ENCODE results near the gene DOP1B. TPM values are rescaled to one million over a fixed set of nuclear protein-coding genes. Genes with fewer than 3 reads are reported as not detected.

DOP1B gene
- total RNA-seq, 4 donors from 2014 or later = 23.8 to 49.6 (median 34.8) TPM

DNA sequence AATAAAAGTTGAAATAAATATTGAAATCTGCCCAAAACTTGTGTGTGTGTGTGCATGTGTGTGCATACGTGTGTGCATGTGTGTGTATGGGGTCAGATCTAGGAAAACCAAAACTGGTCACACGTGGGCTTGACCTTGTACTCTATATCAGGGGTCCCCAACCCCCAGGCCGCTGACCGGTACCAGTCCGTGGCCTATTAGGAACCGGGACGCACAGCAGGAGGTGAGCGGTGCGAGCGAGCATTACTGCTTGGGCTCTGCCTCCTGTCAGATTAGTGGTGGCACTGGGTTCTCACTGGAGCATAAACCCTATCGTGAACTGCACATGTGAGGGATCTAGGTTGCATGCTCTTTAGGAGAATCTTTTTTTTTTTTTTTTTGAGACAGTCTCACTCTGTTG, 8.7 kb downstream of the DOP1B start:
- no peak for DNase-seq (ENCODE audit: low spot score in 2 of 2)
- no peak for TF ChIP-seq POLR2A (IDR thresholded peaks at IDR 0.05)
- no peak for TF ChIP-seq POLR2AphosphoS5 (IDR thresholded peaks at IDR 0.05)
- TF ChIP-seq EP300 (IDR thresholded peaks at IDR 0.05) = no peak
- TF ChIP-seq, protein P1, sequence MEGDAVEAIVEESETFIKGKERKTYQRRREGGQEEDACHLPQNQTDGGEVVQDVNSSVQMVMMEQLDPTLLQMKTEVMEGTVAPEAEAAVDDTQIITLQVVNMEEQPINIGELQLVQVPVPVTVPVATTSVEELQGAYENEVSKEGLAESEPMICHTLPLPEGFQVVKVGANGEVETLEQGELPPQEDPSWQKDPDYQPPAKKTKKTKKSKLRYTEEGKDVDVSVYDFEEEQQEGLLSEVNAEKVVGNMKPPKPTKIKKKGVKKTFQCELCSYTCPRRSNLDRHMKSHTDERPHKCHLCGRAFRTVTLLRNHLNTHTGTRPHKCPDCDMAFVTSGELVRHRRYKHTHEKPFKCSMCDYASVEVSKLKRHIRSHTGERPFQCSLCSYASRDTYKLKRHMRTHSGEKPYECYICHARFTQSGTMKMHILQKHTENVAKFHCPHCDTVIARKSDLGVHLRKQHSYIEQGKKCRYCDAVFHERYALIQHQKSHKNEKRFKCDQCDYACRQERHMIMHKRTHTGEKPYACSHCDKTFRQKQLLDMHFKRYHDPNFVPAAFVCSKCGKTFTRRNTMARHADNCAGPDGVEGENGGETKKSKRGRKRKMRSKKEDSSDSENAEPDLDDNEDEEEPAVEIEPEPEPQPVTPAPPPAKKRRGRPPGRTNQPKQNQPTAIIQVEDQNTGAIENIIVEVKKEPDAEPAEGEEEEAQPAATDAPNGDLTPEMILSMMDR (IDR thresholded peaks at IDR 0.05) = no peak
- no peak overlapping the region for H3K4me3 ChIP-seq
- H3K4me1 ChIP-seq = peaks cover 4% of the 10 kb centered on the region
- no peaks in the 10 kb centered on the region for H3K9me3 ChIP-seq
- H3K27me3 ChIP-seq = no peaks in the 10 kb centered on the region
- H3K36me3 ChIP-seq = peaks cover 31% of the 10 kb centered on the region
- H3K27ac ChIP-seq = no peak overlapping the region
- WGBS = 96% methylated on average over 11 of the region's 11 CpGs

DNA sequence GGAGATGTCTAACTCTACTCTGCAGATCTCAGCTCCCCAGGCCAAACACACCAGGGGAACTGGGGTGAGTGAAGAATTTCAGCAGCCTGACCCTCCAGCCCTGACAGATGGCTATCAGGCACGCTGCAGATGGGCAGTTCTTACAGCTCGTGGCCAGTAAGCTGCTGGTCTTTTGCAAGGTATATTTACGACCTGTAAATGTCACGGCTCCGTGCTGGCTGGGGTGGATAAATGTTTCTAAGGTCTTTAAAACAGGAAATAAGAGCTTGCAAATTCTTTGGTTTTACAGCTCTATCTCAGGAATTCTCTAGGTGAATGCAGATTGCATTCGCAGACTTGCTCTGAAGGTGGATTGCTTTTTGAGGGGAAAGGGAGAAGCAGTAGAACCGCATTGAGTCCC, 10.1 kb downstream of the DOP1B start:
- Histone ChIP-seq H3K36me3 (peaks cover 34% of the 10 kb centered on the region), H3K4me1 (peaks cover 11% of the 10 kb centered on the region), H3K27ac (no peak overlapping the region), H3K27me3 (no peaks in the 10 kb centered on the region), H3K4me3 (no peak overlapping the region), H3K9me3 (no peaks in the 10 kb centered on the region)
- 93% methylated on average over 7 of the region's 7 CpGs for WGBS
- TF ChIP-seq EP300 (IDR thresholded peaks at IDR 0.05) (no peak), POLR2A (IDR thresholded peaks at IDR 0.05) (no peak), POLR2AphosphoS5 (IDR thresholded peaks at IDR 0.05) (no peak)
- TF ChIP-seq, protein P1 (IDR thresholded peaks at IDR 0.05) = no peak
- DNase-seq (ENCODE audit: low spot score in 2 of 2) = no peak

DNA sequence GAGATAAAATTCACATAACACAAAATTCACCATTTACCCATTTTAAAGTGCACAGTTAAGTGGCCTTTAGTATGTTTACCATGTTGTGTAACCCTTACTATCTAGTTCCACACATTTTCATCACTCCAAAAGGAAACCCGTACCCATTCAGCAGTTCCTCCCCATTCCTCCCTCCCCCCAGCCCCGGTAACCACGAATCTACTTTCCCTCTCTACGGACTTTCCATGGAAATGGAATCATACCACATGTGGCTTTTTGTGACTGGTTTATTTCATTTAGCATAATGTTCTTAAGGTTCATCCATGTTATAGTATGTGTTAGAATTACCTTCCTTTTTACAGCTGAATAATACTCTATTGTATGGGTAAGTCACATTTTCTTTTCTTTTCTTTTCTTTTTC, 10.9 kb downstream of the DOP1B start:
- no peak overlapping the region for H3K4me3 ChIP-seq
- no peaks in the 10 kb centered on the region for H3K9me3 ChIP-seq
- 96% methylated on average over 4 of the region's 4 CpGs for WGBS
- no peaks in the 10 kb centered on the region for H3K27me3 ChIP-seq
- no peak for TF ChIP-seq POLR2A (IDR thresholded peaks at IDR 0.05)
- TF ChIP-seq EP300 (IDR thresholded peaks at IDR 0.05) = no peak
- no peak for TF ChIP-seq POLR2AphosphoS5 (IDR thresholded peaks at IDR 0.05)
- TF ChIP-seq, protein P1 (IDR thresholded peaks at IDR 0.05) = no peak
- no peak for DNase-seq (ENCODE audit: low spot score in 2 of 2)
- no peak overlapping the region for H3K27ac ChIP-seq
- H3K4me1 ChIP-seq = peaks cover 12% of the 10 kb centered on the region
- peaks cover 34% of the 10 kb centered on the region for H3K36me3 ChIP-seq

DNA sequence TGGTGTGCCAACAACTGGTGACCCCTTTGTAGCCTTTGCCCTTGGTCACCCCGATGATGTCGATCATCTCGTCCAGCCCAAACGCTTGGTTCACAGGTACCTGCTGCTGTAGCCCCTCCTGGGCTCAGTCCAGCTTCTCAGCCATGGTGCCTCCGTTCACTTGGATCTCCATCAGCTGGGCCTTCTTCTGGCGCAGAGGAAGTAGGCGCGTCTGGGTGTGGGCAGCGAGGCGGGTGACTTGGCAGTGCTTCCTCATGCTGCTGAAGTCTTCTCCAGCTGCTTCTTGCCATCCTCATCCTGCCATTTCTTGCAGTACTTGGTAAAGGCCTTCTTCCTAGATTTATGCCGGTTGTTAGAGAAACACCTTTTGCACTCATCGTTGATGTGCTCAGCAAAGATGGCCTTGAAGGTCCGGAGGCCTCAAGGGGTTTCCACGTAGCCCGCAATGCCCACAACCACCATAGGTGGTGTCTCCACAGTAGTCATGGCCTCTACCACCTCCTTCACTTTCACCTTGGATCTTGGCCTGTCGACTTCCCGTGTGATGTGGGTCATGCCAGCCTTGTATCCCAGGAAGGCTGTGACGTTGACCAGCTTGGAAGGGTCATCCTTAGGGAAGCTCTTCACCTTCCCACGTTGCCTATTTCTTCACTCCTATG, 13.0 kb downstream of the DOP1B start:
- H3K9me3 ChIP-seq = no peaks in the 10 kb centered on the region
- WGBS = 94% methylated on average over 12 of the region's 19 CpGs
- DNase-seq (ENCODE audit: low spot score in 2 of 2) = no peak
- H3K36me3 ChIP-seq = peaks cover 34% of the 10 kb centered on the region
- no peaks in the 10 kb centered on the region for H3K27me3 ChIP-seq
- H3K27ac ChIP-seq = no peak overlapping the region
- peaks cover 8% of the 10 kb centered on the region for H3K4me1 ChIP-seq
- H3K4me3 ChIP-seq = no peak overlapping the region
- TF ChIP-seq, protein P1 (IDR thresholded peaks at IDR 0.05) = no peak
- TF ChIP-seq POLR2AphosphoS5 (IDR thresholded peaks at IDR 0.05) (no peak), POLR2A (IDR thresholded peaks at IDR 0.05) (no peak), EP300 (IDR thresholded peaks at IDR 0.05) (no peak)

DNA sequence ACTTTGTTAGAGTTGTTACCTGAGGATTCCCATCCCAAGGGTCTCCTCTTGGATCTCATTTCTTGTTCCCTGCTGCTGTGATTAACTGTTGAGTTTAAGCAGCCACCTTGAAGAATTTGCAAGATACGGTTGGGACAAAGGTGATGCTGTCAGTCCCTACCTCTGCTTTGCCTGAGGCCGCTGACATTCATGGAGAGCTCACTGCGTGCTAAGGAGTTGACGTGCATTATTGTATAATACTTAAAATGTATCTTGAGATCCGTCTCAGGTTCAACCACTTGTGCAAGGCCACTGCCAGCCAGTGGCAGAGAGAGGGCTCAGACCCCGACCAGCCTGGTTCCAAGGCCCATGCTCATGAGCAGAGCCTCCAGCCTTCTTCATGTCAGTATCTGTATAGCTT, 14.2 kb downstream of the DOP1B start:
- Histone ChIP-seq H3K27me3 (no peaks in the 10 kb centered on the region), H3K9me3 (no peaks in the 10 kb centered on the region), H3K4me3 (no peak overlapping the region), H3K36me3 (peaks cover 33% of the 10 kb centered on the region), H3K4me1 (peaks cover 8% of the 10 kb centered on the region), H3K27ac (no peak overlapping the region)
- WGBS = 93% methylated on average over 6 of the region's 6 CpGs
- no peak for TF ChIP-seq EP300 (IDR thresholded peaks at IDR 0.05)
- no peak for TF ChIP-seq POLR2A (IDR thresholded peaks at IDR 0.05)
- TF ChIP-seq, protein P1 (IDR thresholded peaks at IDR 0.05) = no peak
- TF ChIP-seq POLR2AphosphoS5 (IDR thresholded peaks at IDR 0.05) = no peak
- no peak for DNase-seq (ENCODE audit: low spot score in 2 of 2)
